ENCODE results near the gene WDR36.

GRCh38 chr5:111133436-111133751, 41.2 kb downstream of the WDR36 start:
- TF ChIP-seq CTCF (conservative IDR thresholded peaks at IDR 0.05; ENCODE audit: low read length) (no peak), EZH2phosphoT487 (IDR thresholded peaks at IDR 0.05; ENCODE audit: borderline replicate concordance) (no peak)

Measured in Loucy (cell line).